ENCODE measurements around the gene CTBS.
"Not testable (repeated sequence)": the region's sequence is repeated elsewhere in the genome, so short reads cannot be mapped to it uniquely, and the experiment has no call there.

The CTBS gene

GRCh38 chr1:84585803-84586202 lies 11.6 kb upstream of the CTBS start:
- DNase-seq (ENCODE audit: low read depth in 1 of 2, low spot score in 1 of 2) = no peak

- DNase-seq (ENCODE audit: low read depth in 1 of 2, low spot score in 1 of 2) = no peak
Observed at GRCh38 chr1:84584126-84584525, 9.9 kb upstream of the CTBS start.

- DNase-seq (ENCODE audit: low read depth in 1 of 2, low spot score in 1 of 2) = no peak
Observed at GRCh38 chr1:84583648-84584047, 9.4 kb upstream of the CTBS start.

GRCh38 chr1:84582802-84583587 lies 8.8 kb upstream of the CTBS start:
- no peak for DNase-seq (ENCODE audit: low read depth in 1 of 2, low spot score in 1 of 2)

- DNase-seq (ENCODE audit: low read depth in 1 of 2, low spot score in 1 of 2) = no peak
Observed at GRCh38 chr1:84581648-84582047, 7.4 kb upstream of the CTBS start.

DNA sequence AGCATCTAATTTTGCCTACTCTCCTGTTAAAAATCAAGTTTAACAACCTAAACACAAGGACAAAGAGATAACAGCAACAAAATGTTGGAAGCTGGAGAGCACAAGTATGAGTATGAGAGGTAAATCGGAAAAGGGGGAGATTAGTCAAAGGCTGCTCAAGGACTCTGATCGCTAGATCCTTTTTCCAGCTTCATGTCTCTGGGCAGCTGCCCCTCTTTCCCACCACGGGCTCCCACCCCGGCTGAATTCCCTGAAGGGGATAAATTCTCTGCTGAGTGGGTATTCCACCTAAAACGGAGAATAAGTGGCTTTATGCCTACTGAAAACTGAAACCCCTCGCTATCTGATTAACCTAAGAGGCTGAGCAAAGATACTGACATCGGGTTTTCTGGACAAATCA lies 696 bp upstream of the CTBS start:
- DNase-seq (ENCODE audit: low read depth in 1 of 2, low spot score in 1 of 2) = no peak

- DNase-seq (ENCODE audit: low read depth in 1 of 2, low spot score in 1 of 2) = no peak
Observed at GRCh38 chr1:84573481-84573966, 716 bp downstream of the CTBS start.

- DNase-seq (ENCODE audit: low read depth in 1 of 2, low spot score in 1 of 2) = no peak
Observed at GRCh38 chr1:84571150-84571535, 3.1 kb downstream of the CTBS start.

- no peak for DNase-seq (ENCODE audit: low read depth in 1 of 2, low spot score in 1 of 2)
Observed at GRCh38 chr1:84570436-84571149, 3.6 kb downstream of the CTBS start.

DNA sequence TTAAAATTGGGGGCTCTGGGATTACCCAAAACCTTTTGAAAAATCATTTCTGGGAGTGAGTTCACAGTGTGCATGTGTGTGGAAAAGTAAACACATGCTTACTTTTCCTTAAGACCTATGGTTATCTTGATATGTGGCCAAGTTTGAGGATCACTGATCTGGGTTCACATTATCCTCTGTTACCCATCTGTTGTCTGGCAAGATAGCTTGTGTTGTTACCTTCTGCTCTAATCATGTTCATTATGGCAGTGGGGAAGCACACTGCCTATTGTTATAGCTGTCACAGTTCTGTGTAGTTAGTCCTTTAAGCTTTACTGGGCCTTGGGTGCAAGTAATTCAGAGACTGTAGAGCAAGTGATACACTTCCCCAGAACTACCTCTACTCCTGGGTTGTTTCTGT lies 5.0 kb downstream of the CTBS start:
- DNase-seq (ENCODE audit: low read depth in 1 of 2, low spot score in 1 of 2) = no peak

- no peak for DNase-seq (ENCODE audit: low read depth in 1 of 2, low spot score in 1 of 2)
Observed at GRCh38 chr1:84550826-84551225, 23.4 kb downstream of the CTBS start.

DNA sequence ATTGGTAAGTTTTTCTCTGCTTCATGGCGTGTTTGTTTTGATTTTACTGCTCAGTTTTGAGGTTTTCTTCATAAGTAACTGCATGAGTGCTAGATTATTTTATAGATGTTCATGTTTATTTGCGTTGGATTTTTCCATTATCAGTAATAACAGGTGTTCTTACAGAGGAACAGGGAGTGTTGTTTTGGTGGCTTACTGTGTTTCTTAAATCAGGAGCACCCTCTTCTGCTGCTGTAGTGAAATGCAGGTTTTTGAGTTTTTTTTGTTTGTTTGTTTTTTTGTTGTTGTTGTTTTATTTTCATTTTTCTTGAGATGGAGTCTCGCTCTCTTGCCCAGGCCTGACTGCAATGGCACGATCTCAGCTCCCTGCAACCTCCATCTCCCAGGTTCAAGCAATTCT lies 32.6 kb downstream of the CTBS start:
- no peak for DNase-seq (ENCODE audit: low read depth in 1 of 2, low spot score in 1 of 2)

DNA sequence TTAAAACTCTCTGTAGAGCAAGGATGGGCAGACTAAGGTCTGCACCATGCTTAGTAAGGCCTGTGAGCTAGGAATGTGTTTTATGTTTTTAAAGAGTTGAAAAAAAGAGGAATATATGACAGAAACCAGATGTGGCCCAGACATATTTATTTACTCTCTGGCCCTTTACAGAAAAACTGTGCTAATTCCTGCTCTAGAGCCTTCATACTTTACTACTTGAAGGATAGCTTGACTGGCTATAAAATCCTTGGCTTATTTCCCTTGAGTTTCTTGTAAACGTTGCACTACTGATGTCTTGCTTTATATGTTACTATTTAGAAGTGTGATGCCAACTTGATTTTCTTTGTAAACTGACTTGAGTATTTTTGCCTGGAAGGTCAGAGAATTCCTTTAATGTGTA lies 33.5 kb downstream of the CTBS start:
- no peak for DNase-seq (ENCODE audit: low read depth in 1 of 2, low spot score in 1 of 2)

DNA sequence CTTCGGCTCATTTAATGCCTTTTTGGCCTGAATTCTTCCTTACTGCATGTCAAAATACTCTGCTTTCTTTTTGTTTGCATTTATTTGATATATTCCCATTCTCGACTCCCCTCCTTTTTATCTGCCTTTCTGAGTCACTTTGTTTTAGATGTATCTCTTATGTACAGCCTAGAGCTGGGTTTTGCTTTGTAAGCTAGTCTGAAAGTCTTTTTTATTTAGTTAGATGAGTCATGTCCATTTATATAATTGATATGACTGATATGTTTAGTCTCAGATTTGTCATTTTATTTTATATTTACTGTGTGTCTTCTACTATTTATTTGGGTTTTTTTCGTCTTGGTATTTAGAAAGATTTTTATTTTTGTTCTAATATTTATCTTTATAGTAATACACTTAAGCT lies 34.3 kb downstream of the CTBS start:
- DNase-seq (ENCODE audit: low read depth in 1 of 2, low spot score in 1 of 2) = no peak

DNA sequence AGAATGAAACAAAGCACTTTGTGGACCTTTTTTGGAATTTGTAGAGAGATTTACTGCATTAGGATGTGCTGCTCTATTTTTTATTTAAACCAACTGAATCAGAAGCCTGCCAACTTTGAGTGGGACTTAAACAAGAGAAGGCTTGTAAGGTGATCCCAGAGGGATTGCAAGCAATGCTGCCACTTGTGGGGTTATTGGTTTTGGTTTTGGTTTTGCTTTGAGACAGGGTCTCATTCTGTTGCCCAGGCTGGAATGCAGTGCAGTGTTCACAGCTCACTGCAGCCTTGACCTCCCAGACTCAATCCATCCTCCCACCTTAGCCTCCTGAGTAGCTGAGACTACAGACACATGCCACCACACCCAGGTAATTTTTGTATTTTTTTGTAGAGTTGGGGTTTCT lies 35.6 kb downstream of the CTBS start:
- DNase-seq (ENCODE audit: low read depth in 1 of 2, low spot score in 1 of 2) = no peak

- no peak for DNase-seq (ENCODE audit: low read depth in 1 of 2, low spot score in 1 of 2)
Observed at GRCh38 chr1:84525779-84526178, 48.5 kb downstream of the CTBS start.

DNA sequence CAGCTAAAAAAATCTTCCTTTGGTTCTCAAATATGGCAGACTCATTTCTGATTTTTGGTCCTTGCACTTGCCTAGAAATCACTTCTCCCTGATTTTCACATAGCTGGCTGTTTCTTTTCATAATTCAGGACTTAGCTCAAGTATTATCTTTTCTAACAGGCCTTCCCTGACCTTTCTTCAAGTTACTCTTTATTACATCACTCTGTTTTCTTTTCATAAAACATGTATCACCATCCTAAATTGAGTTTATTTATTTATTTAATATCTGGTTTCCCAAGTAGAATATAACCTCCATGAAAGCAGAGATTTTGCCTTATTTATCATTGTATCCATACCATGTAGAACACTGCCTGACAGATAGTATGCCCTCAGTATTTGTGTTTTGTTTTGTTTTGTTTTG lies 49.6 kb downstream of the CTBS start:
- no peak for DNase-seq (ENCODE audit: low read depth in 1 of 2, low spot score in 1 of 2)

GRCh38 chr1:84510668-84511067 lies 63.6 kb downstream of the CTBS start:
- DNase-seq (ENCODE audit: low read depth in 1 of 2, low spot score in 1 of 2) = no peak

- DNase-seq (ENCODE audit: low read depth in 1 of 2, low spot score in 1 of 2) = no peak
Observed at GRCh38 chr1:84510165-84510564, 64.1 kb downstream of the CTBS start.

DNA sequence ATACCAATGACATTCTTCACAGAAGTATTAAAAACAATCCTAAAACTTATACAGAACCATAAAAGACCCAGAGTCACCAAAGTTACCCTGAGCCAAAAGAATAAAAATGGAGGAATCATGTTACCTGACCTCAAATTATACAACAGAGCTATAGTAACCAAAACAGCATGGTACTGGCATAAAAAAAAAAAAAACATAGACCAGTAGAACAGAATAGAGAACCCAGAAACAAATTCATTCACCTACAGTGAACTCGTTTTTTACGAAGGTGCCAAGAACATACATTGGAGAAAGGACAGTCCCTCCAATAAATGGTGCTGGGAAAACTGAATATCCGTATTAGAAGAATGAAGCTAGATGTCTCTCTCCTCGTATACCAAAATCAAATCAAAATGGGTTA lies 65.2 kb downstream of the CTBS start:
- no peak for DNase-seq (ENCODE audit: low read depth in 1 of 2, low spot score in 1 of 2)

- no peak for DNase-seq (ENCODE audit: low read depth in 1 of 2, low spot score in 1 of 2)
Observed at GRCh38 chr1:84508510-84508909, 65.7 kb downstream of the CTBS start.

DNA sequence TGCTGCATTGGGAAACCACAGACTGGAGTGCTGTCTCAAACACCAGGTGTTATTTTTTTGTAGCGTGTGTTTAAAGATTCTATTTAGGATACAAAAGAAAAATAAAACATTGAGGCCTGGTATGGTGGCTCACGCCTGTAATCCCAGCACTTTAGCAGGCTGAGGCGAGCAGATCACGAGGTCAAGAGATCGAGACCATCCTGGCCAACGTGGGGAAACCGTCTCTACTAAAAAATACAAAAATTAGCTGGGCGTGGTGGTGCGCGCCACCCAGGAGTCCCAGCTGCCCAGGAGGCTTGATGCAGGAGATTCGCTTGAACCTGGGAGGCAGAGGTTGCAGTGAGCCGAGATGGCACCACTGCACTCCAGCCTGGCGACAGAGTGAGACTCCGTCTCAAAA lies 66.4 kb downstream of the CTBS start:
- DNase-seq (ENCODE audit: low read depth in 1 of 2, low spot score in 1 of 2) = not testable (repeated sequence)

Data from activated CD4-positive, alpha-beta T cell treated with anti-CD3 and anti-CD28 coated beads, Interleukin-2, amount 50 U/mL, for 24 hours (primary cell).